Neural cell (in vitro differentiated cells): ENCODE measurements around the gene PPFIBP1. TPM values are rescaled to one million over a fixed set of nuclear protein-coding genes. Genes with fewer than 3 reads are reported as not detected.

Source experiments
- H2AFZ ChIP-seq: fragments of 200-600, 300-800 bp; sonication (generic), shearing (Covaris generic); 2 replicates; pipeline ENCODE4 v1.6.0; 2014; ENCODE audit warnings: low read depth, mild to moderate bottlenecking, antibody characterized with exemption, low read length, moderate library complexity
- H3F3A ChIP-seq: fragments of 200-600 bp; shearing (Covaris generic); 2 replicates; pipeline ENCODE4 v1.6.1; 2016; ENCODE audit warnings: mild to moderate bottlenecking, moderate library complexity, mixed read lengths, antibody characterized with exemption, low read length; ENCODE audit not compliant: insufficient read depth, poor library complexity, severe bottlenecking
- H3K27ac ChIP-seq: fragments of 200-600, 300-800 bp; sonication (generic), shearing (Covaris generic); 2 replicates; pipeline ENCODE4 v1.5.1; 2014; ENCODE audit warnings: mild to moderate bottlenecking, low read length, moderate library complexity
- H3K27me3 ChIP-seq: fragments of 300-800, 200-600 bp; sonication (generic), shearing (Covaris generic); 2 replicates; pipeline ENCODE4 v1.6.0; 2014; ENCODE audit warnings: mild to moderate bottlenecking, low read depth, low read length, moderate library complexity; ENCODE audit not compliant: insufficient read depth
- H3K36me3 ChIP-seq: fragments of 300-800, 200-600 bp; sonication (generic), shearing (Covaris generic); 2 replicates; pipeline ENCODE4 v1.5.1; 2014; ENCODE audit warnings: mild to moderate bottlenecking, antibody characterized with exemption, low read length, moderate library complexity; ENCODE audit not compliant: insufficient read depth
- H3K4me2 ChIP-seq: fragments of 300-800, 200-600 bp; sonication (generic), shearing (Covaris generic); 2 replicates; pipeline ENCODE4 v1.6.0; 2014; ENCODE audit warnings: mild to moderate bottlenecking, low read length
- H3K4me3 ChIP-seq: fragments of 300-800, 200-600 bp; sonication (generic), shearing (Covaris generic); 2 replicates; pipeline ENCODE4 v1.5.1; 2014; ENCODE audit warnings: mild to moderate bottlenecking, low read length, moderate library complexity
- H3K79me2 ChIP-seq: fragments of 200-600 bp; shearing (Covaris generic); replicated peaks from 2 replicates; pipeline ENCODE4 v1.6.0; 2014; ENCODE audit warnings: mild to moderate bottlenecking, low read length, moderate library complexity; ENCODE audit not compliant: insufficient read depth
- H3K9ac ChIP-seq: fragments of 300-800, 200-600 bp; sonication (generic), shearing (Covaris generic); 2 replicates; pipeline ENCODE4 v1.6.1; 2016; ENCODE audit warnings: mild to moderate bottlenecking, low read length, mixed read lengths
- H3K9me2 ChIP-seq: fragments of 200-600 bp; shearing (Covaris generic); 2 replicates; pipeline ENCODE4 v1.6.1; 2016; ENCODE audit warnings: mild to moderate bottlenecking, low read length, mixed read lengths; ENCODE audit not compliant: insufficient read depth
- H3K9me3 ChIP-seq: fragments of 200-600, 300-800 bp; sonication (generic), shearing (Covaris generic); 2 replicates; pipeline ENCODE4 v1.6.1; 2016; ENCODE audit warnings: mild to moderate bottlenecking, mixed run types, low read length, moderate library complexity, mixed read lengths
- H4K20me1 ChIP-seq: fragments of 200-600 bp; shearing (Covaris generic); 2 replicates; pipeline ENCODE4 v1.6.1; 2016; ENCODE audit warnings: mild to moderate bottlenecking, mixed run types; ENCODE audit not compliant: insufficient read depth
- EP300 ChIP-seq: fragments of 450-650 bp; conservative IDR thresholded peaks from 2 replicates; pipeline ENCODE4 v1.6.1; 2014; ENCODE audit warnings: antibody characterized with exemption, mild to moderate bottlenecking, moderate library complexity; ENCODE audit not compliant: poor library complexity, severe bottlenecking
- EZH2 ChIP-seq: fragments of 200-600, 300-800 bp; shearing (Covaris generic), sonication (generic); IDR thresholded peaks from 2 replicates; pipeline ENCODE4 v1.6.1; 2014; ENCODE audit warnings: antibody characterized with exemption, low read length, borderline replicate concordance, mild to moderate bottlenecking; ENCODE audit not compliant: insufficient read depth, poor library complexity, severe bottlenecking
- MXI1 ChIP-seq: fragments of 450-650 bp; conservative IDR thresholded peaks from 2 replicates; pipeline ENCODE4 v1.6.1; 2014; ENCODE audit warnings: antibody characterized with exemption, mild to moderate bottlenecking; ENCODE audit not compliant: poor library complexity, severe bottlenecking
- POLR2AphosphoS5 ChIP-seq: IDR thresholded peaks from 2 replicates; pipeline ENCODE4 v1.6.1; 2012
- RAD21 ChIP-seq: fragments of 450-650 bp; conservative IDR thresholded peaks from 2 replicates; pipeline ENCODE4 v1.6.1; 2014; ENCODE audit warnings: antibody characterized with exemption, mild to moderate bottlenecking, moderate library complexity
- TAF1 ChIP-seq: IDR thresholded peaks from 2 replicates; pipeline ENCODE4 v1.6.1; 2012; ENCODE audit warnings: low read depth
- polyA plus RNA-seq: library from polyadenylated mRNA; depleted of rRNA; stranded (reverse); fragments of >200 nt; gene quantifications from 2 replicates; pipeline ENCODE4 v1.2.3, GENCODE V29; 2014
- TF ChIP-seq, protein P1 (sequence below): fragments of 450-650 bp; IDR thresholded peaks from 2 replicates; pipeline ENCODE4 v1.5.1; 2014; ENCODE audit warnings: antibody characterized with exemption, mild to moderate bottlenecking, moderate library complexity; ENCODE audit not compliant: poor library complexity, severe bottlenecking
- TF ChIP-seq, protein P2 (sequence below): IDR thresholded peaks from 2 replicates; pipeline ENCODE4 v1.6.1; 2012; ENCODE audit warnings: borderline replicate concordance

The PPFIBP1 gene
- polyA plus RNA-seq, 1 donor from 2014 or later: 30.2 TPM

DNA sequence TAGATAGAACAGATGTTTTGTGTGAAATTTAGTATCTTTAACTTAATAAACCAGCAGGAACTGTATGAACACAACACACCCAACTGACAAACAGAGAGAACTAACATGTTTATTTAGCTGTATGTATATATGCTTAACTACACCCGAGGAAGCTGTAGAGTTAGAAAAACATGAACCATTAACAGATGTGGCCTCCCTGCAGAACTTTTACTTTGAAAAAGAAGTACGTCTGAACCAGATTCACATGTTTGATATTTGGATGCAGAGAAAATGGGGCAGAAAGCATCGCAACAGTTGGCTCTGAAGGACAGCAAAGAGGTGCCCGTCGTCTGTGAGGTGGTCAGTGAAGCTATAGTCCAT, 172.3 kb downstream of the PPFIBP1 start, which contains the start of gene REP15:
TSS of gene REP15 (plus strand) at position 155 of the 360 bp plus-strand sequence. CDS start at position 271, 116 bp downstream.
- H3F3A ChIP-seq: no peaks in the 10 kb centered on the region
- no peaks in the 10 kb centered on the region for H3K27me3 ChIP-seq
- TF ChIP-seq MXI1: no peak
- TF ChIP-seq TAF1: no peak
- TF ChIP-seq, protein P1, sequence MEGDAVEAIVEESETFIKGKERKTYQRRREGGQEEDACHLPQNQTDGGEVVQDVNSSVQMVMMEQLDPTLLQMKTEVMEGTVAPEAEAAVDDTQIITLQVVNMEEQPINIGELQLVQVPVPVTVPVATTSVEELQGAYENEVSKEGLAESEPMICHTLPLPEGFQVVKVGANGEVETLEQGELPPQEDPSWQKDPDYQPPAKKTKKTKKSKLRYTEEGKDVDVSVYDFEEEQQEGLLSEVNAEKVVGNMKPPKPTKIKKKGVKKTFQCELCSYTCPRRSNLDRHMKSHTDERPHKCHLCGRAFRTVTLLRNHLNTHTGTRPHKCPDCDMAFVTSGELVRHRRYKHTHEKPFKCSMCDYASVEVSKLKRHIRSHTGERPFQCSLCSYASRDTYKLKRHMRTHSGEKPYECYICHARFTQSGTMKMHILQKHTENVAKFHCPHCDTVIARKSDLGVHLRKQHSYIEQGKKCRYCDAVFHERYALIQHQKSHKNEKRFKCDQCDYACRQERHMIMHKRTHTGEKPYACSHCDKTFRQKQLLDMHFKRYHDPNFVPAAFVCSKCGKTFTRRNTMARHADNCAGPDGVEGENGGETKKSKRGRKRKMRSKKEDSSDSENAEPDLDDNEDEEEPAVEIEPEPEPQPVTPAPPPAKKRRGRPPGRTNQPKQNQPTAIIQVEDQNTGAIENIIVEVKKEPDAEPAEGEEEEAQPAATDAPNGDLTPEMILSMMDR: no peak
- TF ChIP-seq POLR2AphosphoS5: no peak
- TF ChIP-seq, protein P2, sequence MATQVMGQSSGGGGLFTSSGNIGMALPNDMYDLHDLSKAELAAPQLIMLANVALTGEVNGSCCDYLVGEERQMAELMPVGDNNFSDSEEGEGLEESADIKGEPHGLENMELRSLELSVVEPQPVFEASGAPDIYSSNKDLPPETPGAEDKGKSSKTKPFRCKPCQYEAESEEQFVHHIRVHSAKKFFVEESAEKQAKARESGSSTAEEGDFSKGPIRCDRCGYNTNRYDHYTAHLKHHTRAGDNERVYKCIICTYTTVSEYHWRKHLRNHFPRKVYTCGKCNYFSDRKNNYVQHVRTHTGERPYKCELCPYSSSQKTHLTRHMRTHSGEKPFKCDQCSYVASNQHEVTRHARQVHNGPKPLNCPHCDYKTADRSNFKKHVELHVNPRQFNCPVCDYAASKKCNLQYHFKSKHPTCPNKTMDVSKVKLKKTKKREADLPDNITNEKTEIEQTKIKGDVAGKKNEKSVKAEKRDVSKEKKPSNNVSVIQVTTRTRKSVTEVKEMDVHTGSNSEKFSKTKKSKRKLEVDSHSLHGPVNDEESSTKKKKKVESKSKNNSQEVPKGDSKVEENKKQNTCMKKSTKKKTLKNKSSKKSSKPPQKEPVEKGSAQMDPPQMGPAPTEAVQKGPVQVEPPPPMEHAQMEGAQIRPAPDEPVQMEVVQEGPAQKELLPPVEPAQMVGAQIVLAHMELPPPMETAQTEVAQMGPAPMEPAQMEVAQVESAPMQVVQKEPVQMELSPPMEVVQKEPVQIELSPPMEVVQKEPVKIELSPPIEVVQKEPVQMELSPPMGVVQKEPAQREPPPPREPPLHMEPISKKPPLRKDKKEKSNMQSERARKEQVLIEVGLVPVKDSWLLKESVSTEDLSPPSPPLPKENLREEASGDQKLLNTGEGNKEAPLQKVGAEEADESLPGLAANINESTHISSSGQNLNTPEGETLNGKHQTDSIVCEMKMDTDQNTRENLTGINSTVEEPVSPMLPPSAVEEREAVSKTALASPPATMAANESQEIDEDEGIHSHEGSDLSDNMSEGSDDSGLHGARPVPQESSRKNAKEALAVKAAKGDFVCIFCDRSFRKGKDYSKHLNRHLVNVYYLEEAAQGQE: no peak
- no peak for TF ChIP-seq EP300
- TF ChIP-seq RAD21: no peak
- no peaks in the 10 kb centered on the region for H3K79me2 ChIP-seq
- no peak within 1 kb of the TSS for H3K9ac ChIP-seq
- H3K27ac ChIP-seq: no peak within 1 kb of the TSS
- no peak within 1 kb of the TSS for H3K4me3 ChIP-seq
- H3K4me2 ChIP-seq: no peak within 1 kb of the TSS
- no peak within 1 kb of the TSS for H2AFZ ChIP-seq
- H3K36me3 ChIP-seq: no peaks in the 10 kb centered on the region
- no peaks in the 10 kb centered on the region for H3K9me3 ChIP-seq
- H3K9me2 ChIP-seq: no peaks in the 10 kb centered on the region
- H4K20me1 ChIP-seq: no peaks in the 10 kb centered on the region

DNA sequence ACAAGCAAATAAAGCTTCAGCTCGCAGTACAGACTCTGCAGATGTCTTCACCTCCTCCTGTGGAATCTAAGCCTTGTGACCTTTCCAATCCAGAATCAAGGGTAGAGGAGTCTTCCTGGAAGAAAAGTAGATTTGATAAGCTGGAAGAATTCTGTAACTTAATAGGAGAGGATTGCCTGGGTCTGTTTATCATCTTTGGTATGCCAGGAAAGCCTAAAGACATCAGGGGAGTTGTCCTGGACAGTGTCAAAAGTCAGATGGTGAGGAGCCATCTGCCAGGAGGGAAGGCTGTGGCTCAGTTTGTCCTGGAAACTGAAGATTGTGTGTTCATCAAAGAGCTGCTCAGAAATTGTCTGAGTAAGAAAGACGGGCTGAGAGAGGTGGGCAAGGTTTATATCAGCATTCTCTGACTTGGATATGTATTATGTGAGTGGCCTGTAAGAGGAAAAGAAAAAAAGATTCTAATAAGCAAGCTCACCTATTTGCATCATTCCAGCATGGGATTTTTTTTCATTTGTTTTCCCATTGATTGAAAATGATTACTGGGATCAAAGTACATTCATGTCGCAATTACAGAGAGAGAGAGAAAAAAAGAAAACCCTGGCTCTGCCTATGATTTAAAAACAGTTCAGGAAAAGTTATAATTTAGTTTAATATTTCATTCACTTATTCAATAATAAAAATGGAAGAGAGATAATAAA, 173.0 kb downstream of the PPFIBP1 start:
- Histone ChIP-seq H3K27me3 (no peaks in the 10 kb centered on the region), H3K27ac (no peak overlapping the region), H3K9me2 (no peaks in the 10 kb centered on the region), H3K9me3 (no peaks in the 10 kb centered on the region), H3F3A (no peaks in the 10 kb centered on the region), H3K4me2 (no peak overlapping the region), H2AFZ (no peak overlapping the region), H4K20me1 (no peaks in the 10 kb centered on the region), H3K9ac (no peak overlapping the region), H3K4me3 (no peak overlapping the region), H3K36me3 (no peaks in the 10 kb centered on the region), H3K79me2 (no peaks in the 10 kb centered on the region)
- no peak for TF ChIP-seq POLR2AphosphoS5
- no peak for TF ChIP-seq EZH2
- TF ChIP-seq, protein P2: no peak
- TF ChIP-seq TAF1: no peak
- no peak for TF ChIP-seq RAD21
